GM12878 (cell line): Measurements from ENCODE around the gene CALR. TPM values are rescaled to one million over a fixed set of nuclear protein-coding genes. Genes with fewer than 3 reads are reported as not detected.

ENCODE experiments used
- CUX1 ChIP-seq: IDR thresholded peaks from 2 replicates; pipeline ENCODE4 v1.6.1; 2012; ENCODE audit warnings: improper control_type of control experiment, low read depth, low read length; ENCODE audit not compliant: insufficient replicate concordance
- FOXK2 ChIP-seq: fragments of 450-650 bp; IDR thresholded peaks from 2 replicates; pipeline ENCODE4 v1.6.1; 2017; ENCODE audit warnings: mild to moderate bottlenecking, moderate library complexity
- NFYA ChIP-seq: IDR thresholded peaks from 2 replicates; pipeline ENCODE4 v1.6.1; 2011; ENCODE audit warnings: low read depth, mild to moderate bottlenecking, low read length, improper control_type of control experiment, borderline replicate concordance
- NR2C2 ChIP-seq: IDR thresholded peaks from 2 replicates; pipeline ENCODE4 v1.6.1; 2011; ENCODE audit warnings: borderline replicate concordance, low read depth; ENCODE audit not compliant: control insufficient read depth, insufficient read length
- PAX8 ChIP-seq: fragments of 450-650 bp; IDR thresholded peaks from 2 replicates; pipeline ENCODE4 v1.6.1; 2017; ENCODE audit warnings: mild to moderate bottlenecking, moderate library complexity
- STAT1 ChIP-seq: fragments of 450-650 bp; conservative IDR thresholded peaks from 2 replicates; pipeline ENCODE4 v1.6.1; 2014; ENCODE audit warnings: antibody characterized with exemption, mild to moderate bottlenecking
- polyA plus RNA-seq, 11 experiments: library from polyadenylated mRNA; depleted of rRNA in 4 of 11; unstranded in 6 of 11; stranded (reverse) in 5 of 11; fragments of >200 nt; fragmentation: Nextera tagmentation in 4 of 11; fragmentation: Illumina TruSeq in 1 of 11; extraction: Ambion mirVana in 4 of 11; extraction: Trizol in 1 of 11; gene quantifications; 1 replicate in 1 of 11; 2 replicates in 10 of 11; pipeline versions ENCODE4 v1.2.1 to v1.2.3, GENCODE V29; 2011 to 2016; ENCODE audit warnings: inconsistent platforms in 2 of 11, missing spikeins in 2 of 11, low read depth in 1 of 11
- total RNA-seq, 4 experiments: library from RNA; depleted of rRNA in 3 of 4; stranded (reverse); fragments of >200 nt in 3 of 4; fragmentation: Illumina TruSeq in 1 of 4; extraction: Trizol in 1 of 4; gene quantifications; 2 replicates each; pipeline versions ENCODE4 v1.2.1 to v1.2.3, GENCODE V29; 2013 to 2021
- TF ChIP-seq, protein P1 (sequence below): fragments of 450-650 bp; IDR thresholded peaks from 2 replicates; pipeline ENCODE4 v1.6.1; 2018; ENCODE audit warnings: borderline replicate concordance, mild to moderate bottlenecking; ENCODE audit not compliant: partially characterized antibody
- TF ChIP-seq, protein P2 (sequence below): fragments of 450-650 bp; IDR thresholded peaks from 2 replicates; pipeline ENCODE4 v1.6.1; 2017; ENCODE audit warnings: mild to moderate bottlenecking, moderate library complexity
- TF ChIP-seq, protein P3 (sequence below): IDR thresholded peaks from 2 replicates; pipeline ENCODE4 v1.6.1; 2011; ENCODE audit warnings: borderline replicate concordance, low read depth, mild to moderate bottlenecking, moderate library complexity, low read length; ENCODE audit not compliant: insufficient read depth, poor library complexity, severe bottlenecking

The CALR gene
- total and polyA plus RNA-seq, 10 of the 15 experiments (the other 5 are each of a cell fraction or from before 2014, with no cell fraction given) = 202 to 1,451 (median 749) TPM

DNA sequence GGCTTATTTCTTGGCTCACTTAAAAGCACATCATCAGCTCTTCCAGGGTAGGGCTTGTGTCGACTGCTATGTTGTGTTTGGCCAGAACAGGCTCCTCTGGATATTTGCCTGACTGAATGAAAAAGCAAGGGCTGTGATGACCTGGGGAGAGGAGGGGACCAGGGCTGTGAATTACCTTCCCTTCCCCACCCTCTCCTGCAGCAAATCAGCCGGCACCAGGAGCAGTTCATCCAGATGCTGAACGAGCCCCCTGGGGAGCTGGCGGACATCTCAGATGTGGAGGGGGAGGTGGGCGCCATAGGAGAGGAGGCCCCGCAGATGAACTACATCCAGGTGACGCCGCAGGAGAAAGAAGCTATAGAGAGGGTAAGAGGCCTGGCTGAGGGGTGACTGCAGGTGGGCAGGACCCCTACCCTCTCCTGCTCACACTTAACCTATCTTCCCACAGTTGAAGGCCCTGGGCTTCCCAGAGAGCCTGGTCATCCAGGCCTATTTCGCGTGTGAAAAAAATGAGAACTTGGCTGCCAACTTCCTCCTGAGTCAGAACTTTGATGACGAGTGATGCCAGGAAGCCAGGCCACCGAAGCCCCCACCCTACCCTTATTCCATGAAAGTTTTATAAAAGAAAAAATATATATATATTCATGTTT lies 14.2 kb downstream of the CALR start (continued):
- no peak for TF ChIP-seq CUX1
- TF ChIP-seq PAX8 = no peak
- TF ChIP-seq FOXK2 = no peak
- TF ChIP-seq, protein P1, sequence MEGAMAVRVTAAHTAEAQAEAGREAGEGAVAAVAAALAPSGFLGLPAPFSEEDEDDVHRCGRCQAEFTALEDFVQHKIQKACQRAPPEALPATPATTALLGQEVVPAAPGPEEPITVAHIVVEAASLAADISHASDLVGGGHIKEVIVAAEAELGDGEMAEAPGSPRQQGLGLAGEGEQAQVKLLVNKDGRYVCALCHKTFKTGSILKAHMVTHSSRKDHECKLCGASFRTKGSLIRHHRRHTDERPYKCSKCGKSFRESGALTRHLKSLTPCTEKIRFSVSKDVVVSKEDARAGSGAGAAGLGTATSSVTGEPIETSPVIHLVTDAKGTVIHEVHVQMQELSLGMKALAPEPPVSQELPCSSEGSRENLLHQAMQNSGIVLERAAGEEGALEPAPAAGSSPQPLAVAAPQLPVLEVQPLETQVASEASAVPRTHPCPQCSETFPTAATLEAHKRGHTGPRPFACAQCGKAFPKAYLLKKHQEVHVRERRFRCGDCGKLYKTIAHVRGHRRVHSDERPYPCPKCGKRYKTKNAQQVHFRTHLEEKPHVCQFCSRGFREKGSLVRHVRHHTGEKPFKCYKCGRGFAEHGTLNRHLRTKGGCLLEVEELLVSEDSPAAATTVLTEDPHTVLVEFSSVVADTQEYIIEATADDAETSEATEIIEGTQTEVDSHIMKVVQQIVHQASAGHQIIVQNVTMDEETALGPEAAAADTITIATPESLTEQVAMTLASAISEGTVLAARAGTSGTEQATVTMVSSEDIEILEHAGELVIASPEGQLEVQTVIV = no peak
- TF ChIP-seq, protein P2, sequence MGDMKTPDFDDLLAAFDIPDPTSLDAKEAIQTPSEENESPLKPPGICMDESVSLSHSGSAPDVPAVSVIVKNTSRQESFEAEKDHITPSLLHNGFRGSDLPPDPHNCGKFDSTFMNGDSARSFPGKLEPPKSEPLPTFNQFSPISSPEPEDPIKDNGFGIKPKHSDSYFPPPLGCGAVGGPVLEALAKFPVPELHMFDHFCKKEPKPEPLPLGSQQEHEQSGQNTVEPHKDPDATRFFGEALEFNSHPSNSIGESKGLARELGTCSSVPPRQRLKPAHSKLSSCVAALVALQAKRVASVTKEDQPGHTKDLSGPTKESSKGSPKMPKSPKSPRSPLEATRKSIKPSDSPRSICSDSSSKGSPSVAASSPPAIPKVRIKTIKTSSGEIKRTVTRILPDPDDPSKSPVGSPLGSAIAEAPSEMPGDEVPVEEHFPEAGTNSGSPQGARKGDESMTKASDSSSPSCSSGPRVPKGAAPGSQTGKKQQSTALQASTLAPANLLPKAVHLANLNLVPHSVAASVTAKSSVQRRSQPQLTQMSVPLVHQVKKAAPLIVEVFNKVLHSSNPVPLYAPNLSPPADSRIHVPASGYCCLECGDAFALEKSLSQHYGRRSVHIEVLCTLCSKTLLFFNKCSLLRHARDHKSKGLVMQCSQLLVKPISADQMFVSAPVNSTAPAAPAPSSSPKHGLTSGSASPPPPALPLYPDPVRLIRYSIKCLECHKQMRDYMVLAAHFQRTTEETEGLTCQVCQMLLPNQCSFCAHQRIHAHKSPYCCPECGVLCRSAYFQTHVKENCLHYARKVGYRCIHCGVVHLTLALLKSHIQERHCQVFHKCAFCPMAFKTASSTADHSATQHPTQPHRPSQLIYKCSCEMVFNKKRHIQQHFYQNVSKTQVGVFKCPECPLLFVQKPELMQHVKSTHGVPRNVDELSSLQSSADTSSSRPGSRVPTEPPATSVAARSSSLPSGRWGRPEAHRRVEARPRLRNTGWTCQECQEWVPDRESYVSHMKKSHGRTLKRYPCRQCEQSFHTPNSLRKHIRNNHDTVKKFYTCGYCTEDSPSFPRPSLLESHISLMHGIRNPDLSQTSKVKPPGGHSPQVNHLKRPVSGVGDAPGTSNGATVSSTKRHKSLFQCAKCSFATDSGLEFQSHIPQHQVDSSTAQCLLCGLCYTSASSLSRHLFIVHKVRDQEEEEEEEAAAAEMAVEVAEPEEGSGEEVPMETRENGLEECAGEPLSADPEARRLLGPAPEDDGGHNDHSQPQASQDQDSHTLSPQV = no peak
- TF ChIP-seq NR2C2 = no peak
- no peak for TF ChIP-seq STAT1
- no peak for TF ChIP-seq NFYA
- TF ChIP-seq, protein P3, sequence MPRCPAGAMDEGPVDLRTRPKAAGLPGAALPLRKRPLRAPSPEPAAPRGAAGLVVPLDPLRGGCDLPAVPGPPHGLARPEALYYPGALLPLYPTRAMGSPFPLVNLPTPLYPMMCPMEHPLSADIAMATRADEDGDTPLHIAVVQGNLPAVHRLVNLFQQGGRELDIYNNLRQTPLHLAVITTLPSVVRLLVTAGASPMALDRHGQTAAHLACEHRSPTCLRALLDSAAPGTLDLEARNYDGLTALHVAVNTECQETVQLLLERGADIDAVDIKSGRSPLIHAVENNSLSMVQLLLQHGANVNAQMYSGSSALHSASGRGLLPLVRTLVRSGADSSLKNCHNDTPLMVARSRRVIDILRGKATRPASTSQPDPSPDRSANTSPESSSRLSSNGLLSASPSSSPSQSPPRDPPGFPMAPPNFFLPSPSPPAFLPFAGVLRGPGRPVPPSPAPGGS = no peak
